ENCODE results near the gene NELFA. TPM values are rescaled to one million over a fixed set of nuclear protein-coding genes. Genes with fewer than 3 reads are reported as not detected.

Gene NELFA
- total RNA-seq, 6 experiments from 2014 or later = 6.6 to 14.7 (median 8.7) TPM

- DNase-seq = peak in 1 of 3 donors; percentile 3
- peaks cover 0 to 16% of the 10 kb centered on the region in 2 donors for H3K27me3 ChIP-seq
These were observed 34.8 kb upstream of the NELFA start for GRCh38 chr4:2043396-2044118.

GRCh38 chr4:2042947-2043395, 34.2 kb upstream of the NELFA start:
- Histone ChIP-seq H3K36me3 (no peaks in the 10 kb centered on the region), H3K27ac (no peak overlapping the region), H3K4me1 (peaks cover 0 to 20% (median 5%) of the 10 kb centered on the region in 4 donors), H3K4me3 (no peak overlapping the region), H3K27me3 (peaks cover 0 to 16% of the 10 kb centered on the region in 2 donors), H3K9me3 (no peaks in the 10 kb centered on the region)
- ATAC-seq (no peak), DNase-seq (no peak)
- intact Hi-C loops (cut with DNase I) = no loop called here
- TF ChIP-seq POLR2A (IDR thresholded peaks at IDR 0.05) = no peak
- TF ChIP-seq CTCF (IDR thresholded peaks at IDR 0.05) = no peak
- WGBS (ENCODE audit: insufficient coverage, low coverage, low lambda C conversion rate, missing lambda C conversion rate) = 60% methylated on average over 1 of the region's 8 CpGs

More at GRCh38 chr4:2043396-2044118, 34.8 kb upstream of the NELFA start:
- WGBS (ENCODE audit: insufficient coverage, low coverage, low lambda C conversion rate, missing lambda C conversion rate) = 100% methylated on average over 1 of the region's 18 CpGs
- H3K36me3 ChIP-seq = no peaks in the 10 kb centered on the region
- TF ChIP-seq POLR2A (IDR thresholded peaks at IDR 0.05) = no peak
- TF ChIP-seq CTCF (IDR thresholded peaks at IDR 0.05) = no peak
- no peak for ATAC-seq
- H3K4me1 ChIP-seq = peaks cover 0 to 20% (median 5%) of the 10 kb centered on the region in 4 donors
- H3K4me3 ChIP-seq = no peak overlapping the region
- intact Hi-C loops (cut with DNase I) = no loop called here
- H3K27ac ChIP-seq = no peak overlapping the region
- H3K9me3 ChIP-seq = no peaks in the 10 kb centered on the region

GRCh38 chr4:2042204-2042946, 33.6 kb upstream of the NELFA start:
- TF ChIP-seq POLR2A (IDR thresholded peaks at IDR 0.05) = no peak
- no peak for TF ChIP-seq CTCF (IDR thresholded peaks at IDR 0.05)
- intact Hi-C loops (cut with DNase I) = no loop called here
- peak; percentile 14 to 40 (median 36) for ATAC-seq
- Histone ChIP-seq H3K9me3 (no peaks in the 10 kb centered on the region), H3K27me3 (peaks cover 0 to 16% of the 10 kb centered on the region in 2 donors), H3K4me3 (peak overlapping the region; percentile 53 to 57 (median 56)), H3K27ac (no peak overlapping the region), H3K36me3 (no peaks in the 10 kb centered on the region), H3K4me1 (peaks cover 0 to 20% (median 5%) of the 10 kb centered on the region in 4 donors)
- peak in 2 of 3 donors; percentile 31 to 46 for DNase-seq
- 6% methylated on average over 9 of the region's 80 CpGs for WGBS (ENCODE audit: insufficient coverage, low coverage, low lambda C conversion rate, missing lambda C conversion rate)

- 0% methylated on average over 8 of the region's 94 CpGs for WGBS (ENCODE audit: insufficient coverage, low coverage, low lambda C conversion rate, missing lambda C conversion rate)
- ATAC-seq (peak; percentile 57 to 84 (median 81)), DNase-seq (peak; percentile 79 to 84 (median 82))
- no peaks in the 10 kb centered on the region for H3K36me3 ChIP-seq
- intact Hi-C loops (cut with DNase I) = no loop called here
- no peak overlapping the region for H3K27ac ChIP-seq
- H3K27me3 ChIP-seq = peaks cover 0 to 16% of the 10 kb centered on the region in 2 donors
- TF ChIP-seq CTCF (IDR thresholded peaks at IDR 0.05) = no peak
- no peak for TF ChIP-seq POLR2A (IDR thresholded peaks at IDR 0.05)
- H3K4me1 ChIP-seq = peaks cover 0 to 20% (median 5%) of the 10 kb centered on the region in 4 donors
- H3K9me3 ChIP-seq = no peaks in the 10 kb centered on the region
- peak overlapping the region; percentile 53 to 57 (median 56) for H3K4me3 ChIP-seq
These were observed 32.7 kb upstream of the NELFA start for GRCh38 chr4:2041239-2042130.

Measured in right lobe of liver (tissue), 6 donors.